Measurements from ENCODE around the gene TIMP3.

DNA sequence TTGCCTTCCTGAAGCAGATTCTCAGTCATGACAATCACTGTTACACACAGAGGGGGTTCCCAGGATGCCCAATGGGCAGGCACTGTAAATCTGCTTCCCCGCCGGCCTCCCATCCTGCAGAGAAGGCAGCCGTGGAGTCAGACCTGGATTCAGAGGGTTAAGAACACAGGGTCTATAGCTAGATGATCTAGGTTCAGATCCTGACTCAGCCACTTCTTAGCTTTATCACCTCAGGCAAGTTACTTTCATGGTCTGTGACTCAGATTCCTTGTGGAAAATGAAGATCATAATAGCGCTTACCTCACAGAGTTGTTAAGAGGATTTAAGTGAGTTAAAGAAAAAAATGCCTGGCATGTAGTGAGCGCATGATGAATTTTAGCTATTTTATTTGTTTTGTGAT, 95.9 kb downstream of the TIMP3 start:
- TF ChIP-seq, protein P1, sequence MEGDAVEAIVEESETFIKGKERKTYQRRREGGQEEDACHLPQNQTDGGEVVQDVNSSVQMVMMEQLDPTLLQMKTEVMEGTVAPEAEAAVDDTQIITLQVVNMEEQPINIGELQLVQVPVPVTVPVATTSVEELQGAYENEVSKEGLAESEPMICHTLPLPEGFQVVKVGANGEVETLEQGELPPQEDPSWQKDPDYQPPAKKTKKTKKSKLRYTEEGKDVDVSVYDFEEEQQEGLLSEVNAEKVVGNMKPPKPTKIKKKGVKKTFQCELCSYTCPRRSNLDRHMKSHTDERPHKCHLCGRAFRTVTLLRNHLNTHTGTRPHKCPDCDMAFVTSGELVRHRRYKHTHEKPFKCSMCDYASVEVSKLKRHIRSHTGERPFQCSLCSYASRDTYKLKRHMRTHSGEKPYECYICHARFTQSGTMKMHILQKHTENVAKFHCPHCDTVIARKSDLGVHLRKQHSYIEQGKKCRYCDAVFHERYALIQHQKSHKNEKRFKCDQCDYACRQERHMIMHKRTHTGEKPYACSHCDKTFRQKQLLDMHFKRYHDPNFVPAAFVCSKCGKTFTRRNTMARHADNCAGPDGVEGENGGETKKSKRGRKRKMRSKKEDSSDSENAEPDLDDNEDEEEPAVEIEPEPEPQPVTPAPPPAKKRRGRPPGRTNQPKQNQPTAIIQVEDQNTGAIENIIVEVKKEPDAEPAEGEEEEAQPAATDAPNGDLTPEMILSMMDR (IDR thresholded peaks at IDR 0.05; ENCODE audit: extremely low read depth in 1 of 2, insufficient read depth in 1 of 2, low read depth in 1 of 2, low read length in 2 of 2), result no peak
- TF ChIP-seq EZH2 (IDR thresholded peaks at IDR 0.05; ENCODE audit: borderline replicate concordance, low read depth, low read length, severe bottlenecking) (no peak), POLR2AphosphoS5 (IDR thresholded peaks at IDR 0.05; ENCODE audit: insufficient read depth, low read depth, low read length) (no peak), POLR2A (IDR thresholded peaks at IDR 0.05; ENCODE audit: low read depth, low read length) (no peak), MYC (IDR thresholded peaks at IDR 0.05; ENCODE audit: low read depth, low read length) (no peak), GATA2 (IDR thresholded peaks at IDR 0.05; ENCODE audit: insufficient read depth, insufficient read length, low read depth, low read length) (no peak)
- TF ChIP-seq, protein P2, sequence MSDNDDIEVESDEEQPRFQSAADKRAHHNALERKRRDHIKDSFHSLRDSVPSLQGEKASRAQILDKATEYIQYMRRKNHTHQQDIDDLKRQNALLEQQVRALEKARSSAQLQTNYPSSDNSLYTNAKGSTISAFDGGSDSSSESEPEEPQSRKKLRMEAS (IDR thresholded peaks at IDR 0.05; ENCODE audit: insufficient read depth, insufficient read length), result no peak
